HG02588 (cell line): Measurements from ENCODE around the gene EPB41L5.
A peak's percentile ranks its signal among the peaks of the same experiment; 100 is the strongest.
"Not testable (repeated sequence)": the region's sequence is repeated elsewhere in the genome, so short reads cannot be mapped to it uniquely, and the experiment has no call there.

Source experiments
- ATAC-seq: cut with Tn5 transposase; IDR thresholded peaks from one replicate; pipeline ENCODE4 v1.9.1; 2021; ENCODE audit warnings: mild to moderate bottlenecking, moderate library complexity; ENCODE audit not compliant: unreplicated experiment

The EPB41L5 gene

GRCh38 chr2:120140866-120141265, 128.0 kb downstream of the EPB41L5 start:
- no peak for ATAC-seq

DNA sequence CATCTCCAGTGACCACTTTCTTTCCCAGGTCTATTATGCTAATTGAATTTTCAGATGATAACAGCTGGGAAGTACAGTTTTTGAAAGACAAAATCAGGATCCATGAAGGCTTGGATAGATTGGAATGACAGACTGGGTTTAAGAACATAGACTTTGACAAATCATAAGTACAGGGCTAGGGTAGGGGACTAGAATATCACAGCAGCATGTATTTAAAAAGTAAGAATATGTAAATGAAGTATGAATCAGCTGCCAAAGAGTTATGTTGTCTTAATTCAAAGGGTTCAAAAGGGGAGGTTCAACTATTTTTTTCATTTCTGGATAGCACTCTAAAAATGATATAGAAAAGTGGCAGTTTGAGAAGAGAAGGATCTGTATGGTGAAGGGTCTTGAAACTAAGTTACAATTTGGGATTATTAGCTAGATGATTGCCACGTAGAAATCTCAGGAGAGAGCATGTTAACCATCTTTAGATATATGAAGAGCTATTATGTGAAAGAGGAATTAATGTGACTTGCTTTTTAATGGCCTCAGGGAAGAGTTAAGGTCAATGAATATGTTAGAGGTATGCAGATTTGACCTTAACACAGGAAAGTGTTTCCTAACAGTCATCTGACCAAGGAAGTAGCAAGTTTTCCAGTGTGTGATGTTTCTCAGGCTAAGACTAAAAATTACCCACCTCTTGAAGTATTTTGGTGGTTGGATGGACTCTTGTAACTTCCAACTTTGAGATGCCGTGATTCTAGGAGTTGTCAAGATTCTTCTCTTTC, 128.6 kb downstream of the EPB41L5 start:
- ATAC-seq, result no peak

DNA sequence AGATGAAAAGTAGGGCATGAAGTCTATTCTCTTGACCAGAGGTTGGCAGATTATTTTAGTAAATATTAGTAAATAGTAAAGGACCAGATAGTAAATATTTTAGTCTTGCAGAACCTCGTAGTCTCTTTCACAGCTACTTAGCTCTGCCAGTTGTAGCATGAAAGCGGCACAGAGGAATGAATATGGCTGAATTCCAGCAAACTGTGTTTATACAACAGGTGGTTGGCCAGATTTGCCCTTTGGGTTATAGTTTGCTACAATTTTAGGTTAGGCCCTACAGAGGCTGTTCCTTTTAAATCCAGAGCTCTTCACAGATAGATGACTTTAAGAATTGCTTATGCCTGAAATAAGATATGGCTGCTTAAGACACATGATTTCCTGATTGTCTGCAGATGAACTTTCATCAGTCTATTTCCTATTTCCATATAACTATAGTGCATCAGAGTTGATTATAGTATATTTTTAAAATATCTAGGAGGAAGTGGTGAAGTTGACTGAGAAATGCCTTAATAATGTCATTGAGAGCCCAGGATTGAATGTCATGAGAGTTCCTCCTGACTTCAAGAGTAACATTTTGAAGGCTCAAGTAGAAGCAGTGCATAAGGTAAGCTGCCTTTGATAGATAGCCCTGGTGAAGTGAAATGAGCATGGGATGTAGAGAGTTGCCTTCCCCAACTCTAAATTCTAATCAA, 129.8 kb downstream of the EPB41L5 start:
- no peak for ATAC-seq

DNA sequence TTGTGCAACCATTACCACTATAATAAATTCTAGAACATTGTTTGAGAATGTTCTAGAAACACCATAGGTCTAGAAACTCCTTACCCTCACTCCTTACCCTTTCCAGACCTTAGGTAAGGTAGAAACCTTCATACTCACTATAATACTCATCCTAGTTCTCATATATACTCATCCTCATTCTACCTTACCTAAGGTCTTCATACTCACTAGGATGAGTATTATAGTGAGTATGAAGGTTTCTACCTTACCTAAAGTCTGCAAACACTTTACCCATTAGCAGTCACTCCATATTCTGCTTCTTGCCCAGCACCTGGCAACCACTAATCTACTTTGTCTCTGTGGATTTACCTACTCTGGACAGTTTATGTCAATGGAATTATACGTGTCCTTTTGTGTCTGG, 135.4 kb downstream of the EPB41L5 start:
- no peak for ATAC-seq

DNA sequence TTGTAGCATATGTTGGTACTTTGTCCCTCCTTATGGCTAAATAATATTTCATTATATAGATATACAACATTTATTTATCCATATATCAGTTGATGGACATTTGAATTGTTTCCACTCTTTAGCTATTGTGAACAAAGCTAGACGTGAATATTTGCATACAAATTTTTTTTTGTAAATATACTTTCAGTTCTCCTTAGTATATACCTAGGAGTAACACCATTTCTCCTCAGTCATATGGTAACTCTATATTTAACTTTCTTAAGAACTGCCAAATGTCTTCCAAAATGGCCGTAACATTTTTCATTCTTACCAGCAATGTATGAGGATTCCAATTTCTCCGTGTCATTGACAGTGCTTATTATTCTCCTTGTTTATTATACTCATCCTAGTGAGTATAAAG, 135.8 kb downstream of the EPB41L5 start:
- no peak for ATAC-seq

DNA sequence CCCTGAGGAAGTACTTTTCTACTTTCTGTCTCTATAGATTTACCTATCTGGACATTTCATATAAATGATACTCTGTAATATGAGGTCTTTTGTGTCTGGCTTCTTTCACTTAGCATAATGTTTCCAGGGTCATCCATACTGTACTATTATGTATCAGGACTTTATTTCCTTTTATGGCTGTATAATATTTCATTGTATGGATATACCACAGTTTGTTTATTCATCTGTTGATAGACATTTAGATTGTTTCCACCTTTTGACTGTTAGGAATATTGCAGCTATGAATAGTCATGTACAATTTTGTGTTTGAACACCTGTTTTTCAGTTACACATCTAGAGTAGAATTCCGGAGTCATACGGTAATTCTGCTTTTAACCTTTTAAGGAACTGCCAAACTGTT, 136.5 kb downstream of the EPB41L5 start:
- ATAC-seq, result no peak

DNA sequence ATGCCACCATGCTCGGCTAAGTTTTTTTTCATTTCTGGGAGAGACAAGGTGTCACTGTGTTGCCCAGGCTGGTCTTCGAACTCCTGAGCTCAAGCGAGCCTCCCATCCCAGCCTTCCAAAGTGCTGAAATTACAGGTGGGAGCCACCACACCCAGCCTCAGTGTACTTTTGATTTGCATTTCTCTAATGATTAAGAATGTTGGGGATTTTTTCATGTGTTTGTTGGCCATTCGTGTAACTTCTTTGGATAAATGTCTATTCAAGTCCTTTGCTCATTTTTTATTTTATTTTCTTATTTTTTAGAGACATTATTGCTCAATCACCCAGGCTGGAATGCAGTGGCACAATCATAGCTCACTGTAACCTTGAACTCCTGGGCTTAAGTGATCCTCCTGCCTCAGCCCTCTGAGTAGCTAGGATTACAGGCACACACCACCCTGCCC, 137.2 kb downstream of the EPB41L5 start:
- no peak for ATAC-seq

GRCh38 chr2:120155308-120155707, 142.4 kb downstream of the EPB41L5 start:
- ATAC-seq, result no peak

DNA sequence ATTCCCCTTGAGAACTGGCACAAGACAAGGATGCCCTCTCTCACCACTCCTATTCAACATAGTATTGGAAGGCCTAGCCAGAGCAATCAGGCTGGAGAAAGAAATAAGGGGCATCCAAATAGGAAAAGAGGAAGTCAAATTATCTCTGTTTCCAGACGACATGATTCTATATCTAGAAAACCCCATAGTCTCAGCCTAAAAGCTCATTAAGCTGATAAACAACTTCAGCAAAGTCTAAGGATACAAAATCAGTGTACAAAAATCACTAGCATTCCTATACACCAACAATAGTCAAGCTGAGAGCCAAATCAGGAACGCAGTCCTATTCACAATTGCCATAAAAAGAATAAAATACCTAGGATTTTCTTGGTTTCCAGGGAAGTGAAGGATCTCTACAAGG, 145.8 kb downstream of the EPB41L5 start:
- not testable (repeated sequence) for ATAC-seq

GRCh38 chr2:120161190-120161589, 148.3 kb downstream of the EPB41L5 start:
- no peak for ATAC-seq

DNA sequence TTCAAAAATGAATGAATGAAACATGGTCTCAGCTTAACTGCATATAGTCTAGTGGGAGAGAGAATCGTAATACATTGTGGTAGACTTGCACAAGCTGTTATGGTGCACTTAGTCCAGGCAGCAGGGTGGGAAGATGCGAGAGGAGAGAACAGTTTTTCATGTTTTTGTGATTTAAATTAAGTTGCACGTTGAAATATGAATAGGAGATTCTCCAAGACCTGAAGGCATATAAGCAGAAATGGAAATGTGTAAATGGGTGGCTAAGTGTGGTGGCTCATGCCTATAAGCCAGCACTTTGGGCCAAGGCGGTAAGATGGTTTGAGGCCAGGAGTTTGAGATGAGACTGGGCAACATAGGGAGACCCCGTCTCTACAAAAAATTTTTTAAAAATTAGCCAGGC, 149.8 kb downstream of the EPB41L5 start:
- no peak for ATAC-seq

DNA sequence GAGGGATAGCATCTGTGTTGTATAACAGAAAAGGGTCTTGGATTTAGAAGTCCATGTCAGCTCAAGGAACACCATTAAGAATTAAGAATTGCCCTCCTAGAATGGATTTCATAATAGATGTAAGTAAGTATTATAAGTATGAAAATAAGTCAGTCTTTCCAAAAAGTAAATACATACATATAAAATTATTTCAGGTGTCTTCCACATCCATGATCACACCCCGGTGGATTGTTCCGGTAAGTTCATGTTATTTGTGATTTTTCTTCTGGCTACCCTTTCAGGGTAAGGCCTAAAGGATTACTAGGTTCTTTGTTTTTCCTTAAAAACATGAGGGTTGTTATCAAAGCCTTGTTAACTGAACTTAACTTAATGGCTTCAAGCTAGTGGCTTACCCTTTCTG, 154.4 kb downstream of the EPB41L5 start:
- ATAC-seq, result no peak

DNA sequence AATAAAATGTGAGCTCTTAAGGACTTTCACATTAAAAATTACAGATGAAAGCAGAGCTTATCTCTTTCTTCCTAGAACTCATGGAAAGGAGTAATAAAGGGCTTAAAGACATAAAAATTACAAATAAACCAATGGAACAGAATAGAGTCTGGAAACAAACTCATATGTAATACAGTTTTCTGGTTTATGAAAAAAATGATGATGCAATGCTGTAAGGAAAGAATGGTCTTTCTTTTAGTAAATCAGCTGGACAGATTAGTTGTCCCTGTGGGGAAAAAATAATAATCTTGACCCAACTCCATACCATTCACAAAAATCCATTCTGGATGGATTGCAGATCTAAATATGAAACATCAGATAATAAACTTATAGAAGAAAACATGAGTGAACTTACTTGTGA, 156.1 kb downstream of the EPB41L5 start:
- ATAC-seq, result no peak

DNA sequence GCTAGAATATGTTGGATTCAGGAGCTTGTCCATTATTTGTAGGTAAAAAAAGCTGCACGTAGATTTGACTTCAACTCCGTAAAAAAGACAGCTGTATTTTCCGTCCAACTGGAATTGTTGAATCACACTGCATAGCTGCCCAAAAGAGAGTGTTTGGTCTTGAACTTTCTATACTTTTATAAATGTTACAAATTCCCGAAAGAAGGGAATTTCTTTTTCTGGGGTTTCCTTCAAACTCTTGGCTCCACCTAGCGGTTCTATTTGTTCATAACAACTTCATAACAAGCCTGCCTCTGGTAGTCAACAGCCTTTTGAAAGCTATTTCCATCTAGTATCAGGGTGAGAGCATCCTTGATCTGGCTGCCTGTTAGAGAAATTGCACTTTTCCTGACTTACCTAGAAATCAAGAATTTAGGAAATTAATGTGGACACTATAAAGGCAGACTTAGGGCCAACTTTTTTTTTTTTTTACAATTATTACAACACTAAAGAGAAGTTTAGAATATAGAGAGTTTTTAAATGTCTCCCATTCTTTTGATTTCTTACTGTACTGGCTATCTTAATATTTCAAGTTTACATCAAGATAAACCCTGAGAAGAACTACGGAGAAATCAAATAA, 162.2 kb downstream of the EPB41L5 start:
- no peak for ATAC-seq

DNA sequence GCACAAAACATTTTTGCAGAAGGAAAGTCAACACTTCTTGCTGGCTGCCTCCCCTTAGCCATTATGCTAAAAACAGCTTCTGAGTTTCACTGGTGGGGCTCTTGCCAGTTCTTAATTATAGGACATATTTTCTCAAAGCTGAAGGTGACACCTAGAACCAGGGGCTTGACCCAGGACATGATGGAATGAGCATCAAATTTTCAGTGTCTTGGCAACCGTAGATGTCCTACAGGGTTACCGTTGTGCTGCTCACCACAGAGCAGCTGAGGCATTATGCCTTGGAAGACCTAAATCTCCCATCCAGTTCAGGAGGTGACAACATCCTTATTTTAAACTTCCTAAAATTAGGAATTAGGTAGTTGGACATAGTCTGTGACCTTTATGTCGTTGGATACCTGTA, 163.6 kb downstream of the EPB41L5 start:
- ATAC-seq, result no peak

- ATAC-seq, result peak; percentile 95
Measured at GRCh38 chr2:120177001-120177621, 164.2 kb downstream of the EPB41L5 start.

GRCh38 chr2:120177973-120178372, 165.1 kb downstream of the EPB41L5 start:
- ATAC-seq, result no peak

DNA sequence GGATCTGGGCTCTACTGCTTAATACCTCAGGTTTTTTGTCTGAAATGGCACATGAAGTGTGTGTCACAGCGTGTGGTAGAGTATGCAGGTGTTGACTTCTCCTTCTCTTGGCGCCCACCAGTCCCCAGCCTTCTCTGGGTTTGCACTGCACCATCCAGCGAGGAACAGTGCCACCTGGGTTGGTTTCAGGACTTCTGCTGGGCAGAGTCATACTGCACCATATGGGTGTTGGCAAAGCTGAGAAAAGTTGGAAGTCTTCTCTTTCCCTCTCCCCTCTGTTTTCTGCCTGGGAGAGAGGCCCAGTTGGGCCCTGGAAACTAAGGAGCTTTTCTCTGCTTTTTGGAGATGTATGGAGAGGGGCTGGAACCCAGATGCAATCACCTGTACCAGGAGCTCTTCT, 166.5 kb downstream of the EPB41L5 start:
- ATAC-seq, result no peak

GRCh38 chr2:120180066-120180465, 167.2 kb downstream of the EPB41L5 start:
- ATAC-seq, result no peak

- no peak for ATAC-seq
Measured at GRCh38 chr2:120182019-120182560, 169.2 kb downstream of the EPB41L5 start.

- ATAC-seq, result no peak
Measured at GRCh38 chr2:120189189-120189588, 176.3 kb downstream of the EPB41L5 start.
